ENCODE data around the gene NRIP2.

Gene NRIP2

GRCh38 chr12:2812290-2813213 lies 22.3 kb downstream of the NRIP2 start, which contains the start of gene ITFG2:
TSS of gene ITFG2 (plus strand) at chr12:2812668. CDS start at chr12:2812761, 93 bp downstream.
- H3K4me3 ChIP-seq (ENCODE audit: low read depth, low read length): peak within 1 kb of the TSS; percentile 93

DNA sequence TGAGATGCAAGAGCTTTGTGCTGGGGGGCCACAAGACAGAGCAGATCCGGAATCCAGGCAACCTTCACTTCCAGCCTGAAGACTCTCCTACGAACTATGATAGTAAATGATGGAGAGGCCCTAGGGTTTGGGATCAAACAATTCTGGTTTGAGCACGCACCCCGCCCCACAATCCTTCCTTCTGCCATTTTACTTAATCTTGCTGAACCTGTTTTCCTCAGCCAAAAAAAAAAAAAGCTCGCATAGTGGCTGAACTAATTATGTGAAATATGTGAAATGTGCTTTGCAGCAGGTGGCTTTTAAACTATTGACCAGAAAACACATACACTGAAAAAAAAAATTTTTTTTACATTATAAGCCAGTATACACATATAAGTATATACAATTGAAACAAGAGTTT lies 23.0 kb downstream of the NRIP2 start:
- H3K4me3 ChIP-seq (ENCODE audit: low read depth, low read length): peak overlapping the region; percentile 93

DNA sequence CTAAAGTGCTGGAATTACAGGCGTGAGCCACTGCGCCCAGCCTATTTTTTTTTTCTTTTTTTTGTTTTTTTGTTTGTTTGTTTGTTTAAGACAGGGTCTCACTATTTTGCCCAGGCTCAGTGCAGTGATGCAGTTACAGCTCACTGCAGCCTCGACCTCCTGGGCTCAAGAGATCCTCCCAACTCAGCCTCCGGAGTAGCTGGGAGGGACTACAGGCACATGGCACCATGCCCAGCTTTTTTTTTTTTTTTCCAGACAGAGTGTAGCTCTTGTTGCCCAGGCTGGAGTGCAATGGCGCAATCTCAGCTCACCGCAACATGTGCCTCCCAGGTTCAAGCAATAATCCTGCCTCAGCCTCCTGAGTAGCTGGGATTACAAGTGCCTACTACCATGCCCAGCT lies 28.1 kb downstream of the NRIP2 start:
- H3K4me3 ChIP-seq (ENCODE audit: low read depth, low read length): no peak overlapping the region

DNA sequence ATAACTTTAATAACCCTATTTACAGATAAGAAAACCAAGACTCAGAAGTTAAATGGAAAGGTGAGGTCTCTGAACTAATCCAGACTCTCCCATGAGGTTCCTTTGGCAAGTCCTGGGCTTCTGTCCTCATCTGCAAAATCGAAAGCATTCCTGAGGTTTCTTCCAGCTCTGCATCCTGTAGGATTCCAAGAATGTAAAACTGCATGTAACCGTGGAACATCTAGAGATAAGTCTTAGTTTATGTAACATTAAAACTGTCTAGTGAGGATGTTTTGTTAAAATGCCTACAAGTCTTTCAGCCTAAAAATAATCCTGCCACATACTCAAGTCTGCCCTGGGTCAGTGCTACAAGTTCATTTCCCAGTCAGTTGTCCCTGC lies 29.7 kb downstream of the NRIP2 start:
- H3K4me3 ChIP-seq (ENCODE audit: low read depth, low read length): no peak overlapping the region

DNA sequence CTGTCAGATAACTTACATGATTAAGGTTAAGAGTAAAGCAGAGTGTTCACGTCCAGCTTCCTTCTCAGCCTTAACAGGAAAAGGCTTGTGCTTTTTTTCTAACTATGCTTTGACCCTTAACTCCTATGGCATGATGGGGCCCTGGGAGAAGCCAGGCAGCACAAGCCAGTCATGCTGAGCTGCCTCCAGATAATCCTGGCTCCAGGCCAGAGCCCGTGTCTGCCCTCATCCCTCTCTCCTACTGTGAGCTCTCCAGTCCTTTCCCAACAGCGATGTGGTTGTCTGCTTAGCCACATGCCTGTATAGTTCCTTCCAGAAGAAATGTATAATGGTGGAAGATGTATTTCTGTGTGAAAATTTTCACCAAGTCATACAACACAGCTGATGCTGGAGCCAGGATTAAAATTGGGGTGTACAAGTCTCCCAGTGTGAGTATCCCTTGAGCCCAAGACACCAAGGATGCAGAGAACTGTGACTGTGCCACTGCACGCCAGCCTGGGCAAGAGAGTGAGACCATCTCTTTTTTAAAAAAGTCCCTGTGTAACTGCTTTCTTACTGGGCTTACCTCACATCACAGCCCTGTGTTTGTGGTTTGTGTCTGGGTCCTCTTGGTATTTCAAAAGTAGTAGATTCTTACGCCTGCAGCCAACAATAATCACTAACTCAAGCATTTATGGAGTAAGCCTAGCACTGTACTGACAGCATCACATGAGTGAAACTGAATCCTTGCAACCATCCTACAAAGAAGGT lies 30.3 kb downstream of the NRIP2 start:
- H3K4me3 ChIP-seq (ENCODE audit: low read depth, low read length): no peak overlapping the region

GRCh38 chr12:2803635-2804392 lies 31.0 kb downstream of the NRIP2 start:
- H3K4me3 ChIP-seq (ENCODE audit: low read depth, low read length): no peak overlapping the region

DNA sequence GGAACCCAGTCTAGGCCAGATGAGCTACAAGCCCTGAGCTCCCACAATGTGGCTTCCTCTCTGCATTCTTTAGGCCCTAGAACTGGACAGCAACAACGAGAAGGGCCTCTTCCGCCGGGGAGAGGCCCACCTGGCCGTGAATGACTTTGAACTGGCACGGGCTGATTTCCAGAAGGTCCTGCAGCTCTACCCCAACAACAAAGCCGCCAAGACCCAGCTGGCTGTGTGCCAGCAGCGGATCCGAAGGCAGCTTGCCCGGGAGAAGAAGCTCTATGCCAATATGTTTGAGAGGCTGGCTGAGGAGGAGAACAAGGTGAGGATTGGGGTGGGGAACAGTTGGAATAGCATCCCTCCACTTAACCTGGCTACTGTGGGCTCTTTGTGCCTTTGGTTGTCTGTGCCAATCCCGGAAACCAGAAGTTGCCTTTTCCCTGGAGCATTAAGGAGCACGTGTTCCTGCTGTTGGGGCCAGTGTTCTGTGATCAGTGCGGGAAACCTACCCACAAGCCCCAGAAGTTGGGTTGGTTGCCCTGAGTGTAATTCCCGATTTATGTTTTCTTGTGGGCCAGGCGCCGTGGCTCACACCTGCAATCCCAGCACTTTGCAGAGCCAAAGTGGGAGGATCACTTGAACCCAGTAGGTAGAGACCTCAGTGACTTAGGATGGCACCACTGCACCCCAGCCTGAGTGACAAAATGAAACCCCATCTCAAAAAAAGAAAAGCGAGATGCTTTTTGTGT lies 33.6 kb downstream of the NRIP2 start:
- no peak overlapping the region for H3K4me3 ChIP-seq (ENCODE audit: low read depth, low read length)

DNA sequence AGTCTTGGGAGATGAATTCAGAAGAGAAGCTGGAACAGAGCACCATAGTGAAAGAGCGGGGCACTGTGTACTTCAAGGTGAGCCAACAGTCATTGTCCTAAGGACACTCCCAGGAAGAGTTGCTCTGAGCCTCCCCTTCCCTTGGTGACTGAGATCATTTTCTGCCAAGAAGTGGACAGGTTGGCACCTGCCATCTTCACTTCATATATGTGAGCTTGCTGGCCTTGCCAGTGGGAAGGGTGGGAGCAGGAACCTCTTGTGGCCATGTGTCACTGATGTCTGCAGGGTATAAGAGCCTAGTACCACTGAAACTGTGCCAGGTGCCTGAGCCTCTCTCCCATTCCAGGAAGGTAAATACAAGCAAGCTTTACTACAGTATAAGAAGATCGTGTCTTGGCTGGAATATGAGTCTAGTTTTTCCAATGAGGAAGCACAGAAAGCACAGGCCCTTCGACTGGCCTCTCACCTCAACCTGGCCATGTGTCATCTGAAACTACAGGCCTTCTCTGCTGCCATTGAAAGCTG lies 34.7 kb downstream of the NRIP2 start:
- H3K4me3 ChIP-seq (ENCODE audit: low read depth, low read length): no peak overlapping the region

GRCh38 chr12:2797721-2798418 lies 37.0 kb downstream of the NRIP2 start:
- no peak overlapping the region for H3K4me3 ChIP-seq (ENCODE audit: low read depth, low read length)

GRCh38 chr12:2796187-2796666 lies 38.6 kb downstream of the NRIP2 start:
- peak overlapping the region; percentile 82 for H3K4me3 ChIP-seq (ENCODE audit: low read depth, low read length)

- peak overlapping the region; percentile 82 for H3K4me3 ChIP-seq (ENCODE audit: low read depth, low read length)
Observed at GRCh38 chr12:2795291-2796186, 39.3 kb downstream of the NRIP2 start.

GRCh38 chr12:2794736-2795289 lies 40.0 kb downstream of the NRIP2 start, which contains the start of gene FKBP4:
TSS of gene FKBP4 (plus strand) at chr12:2794970. CDS start at chr12:2795140, 170 bp downstream.
- peak within 1 kb of the TSS; percentile 82 for H3K4me3 ChIP-seq (ENCODE audit: low read depth, low read length)

- H3K4me3 ChIP-seq (ENCODE audit: low read depth, low read length): peak overlapping the region; percentile 82
Observed at GRCh38 chr12:2794191-2794735, 40.6 kb downstream of the NRIP2 start.

DNA sequence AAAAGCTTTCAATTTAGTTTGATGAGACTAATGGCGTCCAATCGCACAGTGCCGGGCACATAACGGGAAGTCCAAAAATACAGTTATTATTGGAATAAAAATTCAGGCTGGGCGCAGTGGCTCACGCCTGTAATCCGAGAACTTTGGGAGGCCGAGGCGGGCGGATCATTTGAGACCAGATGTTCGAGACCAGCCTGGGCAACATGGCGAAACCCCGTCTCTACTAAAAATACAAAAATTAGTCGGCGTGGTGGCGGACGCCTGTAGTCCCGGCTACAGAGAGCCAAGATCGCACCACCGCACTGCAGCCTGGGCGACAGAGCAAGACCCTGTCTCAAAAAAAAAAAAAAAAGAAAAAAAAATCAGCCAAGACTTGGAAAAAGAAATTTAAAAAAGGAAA lies 41.3 kb downstream of the NRIP2 start:
- H3K4me3 ChIP-seq (ENCODE audit: low read depth, low read length): no peak overlapping the region

DNA sequence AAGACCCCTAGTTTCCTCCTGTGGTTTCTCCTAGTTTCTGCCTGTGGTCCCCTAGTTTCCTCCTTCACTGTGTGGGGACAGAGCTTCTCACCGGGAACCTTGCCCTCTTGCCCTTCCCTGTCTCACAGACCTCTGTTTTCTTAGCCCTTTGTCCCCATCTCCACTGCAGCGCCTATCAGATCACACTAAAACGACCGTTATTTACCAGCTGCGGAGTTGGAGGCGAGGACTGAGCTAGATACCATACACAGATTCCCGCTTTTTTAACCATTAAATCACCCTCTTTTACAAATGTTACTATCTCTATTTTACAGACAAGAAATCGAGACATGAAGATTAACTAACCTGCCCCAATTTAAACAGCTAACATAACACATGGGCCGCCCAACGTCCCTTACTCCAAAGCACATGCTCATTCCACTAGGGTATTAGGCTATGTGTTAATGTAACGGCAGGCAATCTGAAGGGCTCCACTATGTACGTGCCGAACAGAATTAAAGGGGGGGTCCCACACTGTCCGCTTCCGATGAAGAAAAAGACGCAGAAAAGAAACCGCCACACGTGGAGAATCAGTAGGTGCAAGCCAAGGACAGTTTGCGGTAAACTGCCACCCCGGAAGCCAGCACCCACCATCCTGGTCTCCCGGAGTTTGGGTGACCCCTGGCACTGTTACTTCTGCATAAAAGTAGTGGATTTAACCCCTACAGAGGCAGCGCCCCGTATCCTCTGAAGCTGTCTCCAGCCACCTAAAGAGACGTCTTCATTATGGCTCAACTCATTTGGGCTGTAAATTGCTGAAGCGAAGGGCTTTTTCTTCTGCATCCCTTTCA lies 41.9 kb downstream of the NRIP2 start:
- H3K4me3 ChIP-seq (ENCODE audit: low read depth, low read length): no peak overlapping the region

- H3K4me3 ChIP-seq (ENCODE audit: low read depth, low read length): no peak overlapping the region
Observed at GRCh38 chr12:2791089-2791488, 43.7 kb downstream of the NRIP2 start.

DNA sequence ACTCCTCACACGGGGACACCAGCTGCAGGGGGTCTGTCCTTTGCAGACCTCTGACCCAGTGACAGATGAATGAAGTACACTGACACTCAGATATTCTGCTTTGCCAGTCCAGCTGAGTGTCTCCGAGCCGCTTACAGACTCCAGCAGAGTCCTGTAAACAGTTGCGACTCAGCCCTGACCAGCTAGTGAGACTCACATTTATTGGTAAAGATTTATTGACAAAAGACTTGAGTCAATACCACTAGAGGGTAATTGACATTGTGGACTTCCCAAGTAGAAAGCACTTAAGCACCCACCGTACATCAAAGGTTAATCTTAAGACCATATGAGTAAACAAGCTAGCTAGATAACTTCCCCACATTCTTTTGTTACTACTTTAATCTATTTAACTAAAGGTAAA lies 49.8 kb downstream of the NRIP2 start:
- H3K4me3 ChIP-seq (ENCODE audit: low read depth, low read length): no peak overlapping the region
